Measurements from ENCODE around the gene DDC. TPM values are rescaled to one million over a fixed set of nuclear protein-coding genes. Genes with fewer than 3 reads are reported as not detected.

The DDC gene
- total RNA-seq, 1 donor from 2014 or later, result 0.52 TPM

GRCh38 chr7:50423860-50424259 lies 141.3 kb downstream of the DDC start:
- H3K9ac ChIP-seq (ENCODE audit: low read depth in 1 of 3, low read length in 3 of 3), result no peak overlapping the region
- H3K27me3 ChIP-seq (ENCODE audit: control insufficient read depth in 3 of 3, insufficient read depth in 3 of 3, low read length in 3 of 3), result no peaks in the 10 kb centered on the region
- H3K9me3 ChIP-seq (ENCODE audit: control insufficient read depth in 3 of 3, low read length in 3 of 3), result no peaks in the 10 kb centered on the region
- H3K4me3 ChIP-seq (ENCODE audit: low read length in 3 of 3), result no peak overlapping the region
- H3K27ac ChIP-seq (ENCODE audit: low read depth, low read length), result no peak overlapping the region
- no peaks in the 10 kb centered on the region for H3K4me1 ChIP-seq (ENCODE audit: control insufficient read depth in 3 of 3, insufficient read depth in 3 of 3, low read length in 3 of 3)
- H3K36me3 ChIP-seq (ENCODE audit: control insufficient read depth in 3 of 3, insufficient read depth in 3 of 3, low read length in 3 of 3), result no peaks in the 10 kb centered on the region

GRCh38 chr7:50422858-50423257 lies 142.3 kb downstream of the DDC start:
- Histone ChIP-seq H3K9me3 (ENCODE audit: control insufficient read depth in 3 of 3, low read length in 3 of 3) (no peaks in the 10 kb centered on the region), H3K27ac (ENCODE audit: low read depth, low read length) (no peak overlapping the region), H3K9ac (ENCODE audit: low read depth in 1 of 3, low read length in 3 of 3) (no peak overlapping the region), H3K36me3 (ENCODE audit: control insufficient read depth in 3 of 3, insufficient read depth in 3 of 3, low read length in 3 of 3) (no peaks in the 10 kb centered on the region), H3K27me3 (ENCODE audit: control insufficient read depth in 3 of 3, insufficient read depth in 3 of 3, low read length in 3 of 3) (no peaks in the 10 kb centered on the region), H3K4me1 (ENCODE audit: control insufficient read depth in 3 of 3, insufficient read depth in 3 of 3, low read length in 3 of 3) (no peaks in the 10 kb centered on the region), H3K4me3 (ENCODE audit: low read length in 3 of 3) (no peak overlapping the region)

GRCh38 chr7:50421043-50421442 lies 144.2 kb downstream of the DDC start:
- Histone ChIP-seq H3K4me3 (ENCODE audit: low read length in 3 of 3) (no peak overlapping the region), H3K27me3 (ENCODE audit: control insufficient read depth in 3 of 3, insufficient read depth in 3 of 3, low read length in 3 of 3) (no peaks in the 10 kb centered on the region), H3K9ac (ENCODE audit: low read depth in 1 of 3, low read length in 3 of 3) (no peak overlapping the region), H3K9me3 (ENCODE audit: control insufficient read depth in 3 of 3, low read length in 3 of 3) (no peaks in the 10 kb centered on the region), H3K27ac (ENCODE audit: low read depth, low read length) (no peak overlapping the region), H3K36me3 (ENCODE audit: control insufficient read depth in 3 of 3, insufficient read depth in 3 of 3, low read length in 3 of 3) (no peaks in the 10 kb centered on the region), H3K4me1 (ENCODE audit: control insufficient read depth in 3 of 3, insufficient read depth in 3 of 3, low read length in 3 of 3) (no peaks in the 10 kb centered on the region)

GRCh38 chr7:50418526-50419290 lies 146.5 kb downstream of the DDC start:
- H3K27me3 ChIP-seq (ENCODE audit: control insufficient read depth in 3 of 3, insufficient read depth in 3 of 3, low read length in 3 of 3), result no peaks in the 10 kb centered on the region
- H3K36me3 ChIP-seq (ENCODE audit: control insufficient read depth in 3 of 3, insufficient read depth in 3 of 3, low read length in 3 of 3), result no peaks in the 10 kb centered on the region
- H3K4me1 ChIP-seq (ENCODE audit: control insufficient read depth in 3 of 3, insufficient read depth in 3 of 3, low read length in 3 of 3), result no peaks in the 10 kb centered on the region
- no peak overlapping the region for H3K4me3 ChIP-seq (ENCODE audit: low read length in 3 of 3)
- H3K27ac ChIP-seq (ENCODE audit: low read depth, low read length), result no peak overlapping the region
- no peaks in the 10 kb centered on the region for H3K9me3 ChIP-seq (ENCODE audit: control insufficient read depth in 3 of 3, low read length in 3 of 3)
- H3K9ac ChIP-seq (ENCODE audit: low read depth in 1 of 3, low read length in 3 of 3), result no peak overlapping the region

- Histone ChIP-seq H3K9ac (ENCODE audit: low read depth in 1 of 3, low read length in 3 of 3) (no peak overlapping the region), H3K27me3 (ENCODE audit: control insufficient read depth in 3 of 3, insufficient read depth in 3 of 3, low read length in 3 of 3) (no peaks in the 10 kb centered on the region), H3K27ac (ENCODE audit: low read depth, low read length) (no peak overlapping the region), H3K4me1 (ENCODE audit: control insufficient read depth in 3 of 3, insufficient read depth in 3 of 3, low read length in 3 of 3) (no peaks in the 10 kb centered on the region), H3K9me3 (ENCODE audit: control insufficient read depth in 3 of 3, low read length in 3 of 3) (no peaks in the 10 kb centered on the region), H3K4me3 (ENCODE audit: low read length in 3 of 3) (no peak overlapping the region), H3K36me3 (ENCODE audit: control insufficient read depth in 3 of 3, insufficient read depth in 3 of 3, low read length in 3 of 3) (no peaks in the 10 kb centered on the region)
Measured at GRCh38 chr7:50418086-50418515, 147.1 kb downstream of the DDC start.

- Histone ChIP-seq H3K9me3 (ENCODE audit: control insufficient read depth in 3 of 3, low read length in 3 of 3) (no peaks in the 10 kb centered on the region), H3K9ac (ENCODE audit: low read depth in 1 of 3, low read length in 3 of 3) (no peak overlapping the region), H3K36me3 (ENCODE audit: control insufficient read depth in 3 of 3, insufficient read depth in 3 of 3, low read length in 3 of 3) (no peaks in the 10 kb centered on the region), H3K27ac (ENCODE audit: low read depth, low read length) (no peak overlapping the region), H3K4me1 (ENCODE audit: control insufficient read depth in 3 of 3, insufficient read depth in 3 of 3, low read length in 3 of 3) (no peaks in the 10 kb centered on the region), H3K4me3 (ENCODE audit: low read length in 3 of 3) (no peak overlapping the region), H3K27me3 (ENCODE audit: control insufficient read depth in 3 of 3, insufficient read depth in 3 of 3, low read length in 3 of 3) (no peaks in the 10 kb centered on the region)
Measured at GRCh38 chr7:50416527-50417182, 148.6 kb downstream of the DDC start.

GRCh38 chr7:50415844-50416364 lies 149.3 kb downstream of the DDC start:
- Histone ChIP-seq H3K9me3 (ENCODE audit: control insufficient read depth in 3 of 3, low read length in 3 of 3) (no peaks in the 10 kb centered on the region), H3K27ac (ENCODE audit: low read depth, low read length) (no peak overlapping the region), H3K36me3 (ENCODE audit: control insufficient read depth in 3 of 3, insufficient read depth in 3 of 3, low read length in 3 of 3) (no peaks in the 10 kb centered on the region), H3K27me3 (ENCODE audit: control insufficient read depth in 3 of 3, insufficient read depth in 3 of 3, low read length in 3 of 3) (no peaks in the 10 kb centered on the region), H3K4me3 (ENCODE audit: low read length in 3 of 3) (no peak overlapping the region), H3K4me1 (ENCODE audit: control insufficient read depth in 3 of 3, insufficient read depth in 3 of 3, low read length in 3 of 3) (no peaks in the 10 kb centered on the region), H3K9ac (ENCODE audit: low read depth in 1 of 3, low read length in 3 of 3) (no peak overlapping the region)

GRCh38 chr7:50413561-50413960 lies 151.6 kb downstream of the DDC start:
- Histone ChIP-seq H3K4me3 (ENCODE audit: low read length in 3 of 3) (no peak overlapping the region), H3K36me3 (ENCODE audit: control insufficient read depth in 3 of 3, insufficient read depth in 3 of 3, low read length in 3 of 3) (no peaks in the 10 kb centered on the region), H3K27ac (ENCODE audit: low read depth, low read length) (no peak overlapping the region), H3K27me3 (ENCODE audit: control insufficient read depth in 3 of 3, insufficient read depth in 3 of 3, low read length in 3 of 3) (no peaks in the 10 kb centered on the region), H3K4me1 (ENCODE audit: control insufficient read depth in 3 of 3, insufficient read depth in 3 of 3, low read length in 3 of 3) (no peaks in the 10 kb centered on the region), H3K9me3 (ENCODE audit: control insufficient read depth in 3 of 3, low read length in 3 of 3) (no peaks in the 10 kb centered on the region), H3K9ac (ENCODE audit: low read depth in 1 of 3, low read length in 3 of 3) (no peak overlapping the region)

- no peaks in the 10 kb centered on the region for H3K27me3 ChIP-seq (ENCODE audit: control insufficient read depth in 3 of 3, insufficient read depth in 3 of 3, low read length in 3 of 3)
- H3K4me3 ChIP-seq (ENCODE audit: low read length in 3 of 3), result no peak overlapping the region
- H3K9ac ChIP-seq (ENCODE audit: low read depth in 1 of 3, low read length in 3 of 3), result no peak overlapping the region
- H3K4me1 ChIP-seq (ENCODE audit: control insufficient read depth in 3 of 3, insufficient read depth in 3 of 3, low read length in 3 of 3), result no peaks in the 10 kb centered on the region
- H3K9me3 ChIP-seq (ENCODE audit: control insufficient read depth in 3 of 3, low read length in 3 of 3), result no peaks in the 10 kb centered on the region
- H3K27ac ChIP-seq (ENCODE audit: low read depth, low read length), result no peak overlapping the region
- no peaks in the 10 kb centered on the region for H3K36me3 ChIP-seq (ENCODE audit: control insufficient read depth in 3 of 3, insufficient read depth in 3 of 3, low read length in 3 of 3)
Measured at GRCh38 chr7:50412973-50413372, 152.2 kb downstream of the DDC start.

GRCh38 chr7:50411332-50411731 lies 153.9 kb downstream of the DDC start:
- H3K27me3 ChIP-seq (ENCODE audit: control insufficient read depth in 3 of 3, insufficient read depth in 3 of 3, low read length in 3 of 3), result peaks cover 0 to 6% (median 6%) of the 10 kb centered on the region in 3 donors
- no peak overlapping the region for H3K27ac ChIP-seq (ENCODE audit: low read depth, low read length)
- no peaks in the 10 kb centered on the region for H3K36me3 ChIP-seq (ENCODE audit: control insufficient read depth in 3 of 3, insufficient read depth in 3 of 3, low read length in 3 of 3)
- no peaks in the 10 kb centered on the region for H3K9me3 ChIP-seq (ENCODE audit: control insufficient read depth in 3 of 3, low read length in 3 of 3)
- H3K4me3 ChIP-seq (ENCODE audit: low read length in 3 of 3), result no peak overlapping the region
- H3K4me1 ChIP-seq (ENCODE audit: control insufficient read depth in 3 of 3, insufficient read depth in 3 of 3, low read length in 3 of 3), result no peaks in the 10 kb centered on the region
- no peak overlapping the region for H3K9ac ChIP-seq (ENCODE audit: low read depth in 1 of 3, low read length in 3 of 3)

Data from skeletal muscle tissue (tissue), 4 donors.